Measurements from ENCODE around the gene GPR146. TPM values are rescaled to one million over a fixed set of nuclear protein-coding genes. Genes with fewer than 3 reads are reported as not detected.

Gene GPR146
- total and polyA plus RNA-seq, 8 donors: 2.0 to 14.6 (median 7.9) TPM

DNA sequence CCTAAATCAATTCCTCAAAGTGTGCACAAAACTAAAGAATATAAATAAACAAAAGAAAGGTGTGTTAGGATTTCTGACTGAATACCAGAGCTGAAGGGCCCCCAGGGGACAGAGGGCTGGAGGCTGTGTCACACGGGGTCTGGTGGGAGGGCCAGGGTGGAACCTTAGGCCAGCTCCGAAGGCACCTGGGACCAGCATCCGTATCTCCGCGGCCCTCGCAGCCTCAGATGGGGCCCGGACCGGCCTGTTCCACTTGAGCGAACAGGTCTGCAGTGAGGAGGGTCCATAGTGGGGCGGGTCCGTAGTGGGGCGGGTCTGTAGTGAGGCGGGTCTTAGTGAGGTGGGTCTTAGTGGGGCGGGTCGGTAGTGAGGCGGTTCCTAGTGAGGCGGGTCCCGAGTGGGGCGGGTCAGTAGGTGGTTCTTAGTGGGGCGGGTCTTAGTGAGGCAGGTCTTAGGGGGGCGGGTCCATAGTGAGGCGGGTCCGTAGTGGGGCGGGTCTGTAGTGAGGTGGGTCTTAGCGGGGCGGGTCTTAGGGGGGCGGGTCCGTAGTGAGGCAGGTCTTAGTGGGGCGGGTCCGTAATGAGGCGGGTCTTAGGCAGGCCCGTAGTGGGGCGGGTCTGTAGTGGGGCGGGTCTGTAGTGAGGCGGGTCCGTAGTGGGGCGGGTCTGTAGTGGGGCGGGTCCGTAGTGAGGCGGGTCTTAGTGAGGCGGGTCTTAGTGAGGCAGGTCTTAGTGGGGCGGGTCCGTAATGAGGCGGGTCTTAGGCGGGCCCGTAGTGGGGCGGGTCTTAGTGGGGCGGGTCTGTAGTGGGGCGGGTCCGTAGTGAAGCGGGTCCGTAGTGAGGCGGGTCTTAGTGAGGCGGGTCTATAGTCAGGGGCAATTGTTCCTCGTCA is 15.1 kb downstream of the GPR146 start:
- Histone ChIP-seq H3K9me3 (no peaks in the 10 kb centered on the region), H3K27me3 (no peaks in the 10 kb centered on the region), H3K4me3 (peak overlapping the region in 1 of 4 donors; percentile 6), H3K4me1 (peaks cover 36 to 59% (median 56%) of the 10 kb centered on the region in 4 donors), H3K27ac (peak overlapping the region; percentile 63 to 80 (median 71)), H3K36me3 (peaks cover 0 to 13% (median 12%) of the 10 kb centered on the region in 4 donors)
- TF ChIP-seq, protein P1, sequence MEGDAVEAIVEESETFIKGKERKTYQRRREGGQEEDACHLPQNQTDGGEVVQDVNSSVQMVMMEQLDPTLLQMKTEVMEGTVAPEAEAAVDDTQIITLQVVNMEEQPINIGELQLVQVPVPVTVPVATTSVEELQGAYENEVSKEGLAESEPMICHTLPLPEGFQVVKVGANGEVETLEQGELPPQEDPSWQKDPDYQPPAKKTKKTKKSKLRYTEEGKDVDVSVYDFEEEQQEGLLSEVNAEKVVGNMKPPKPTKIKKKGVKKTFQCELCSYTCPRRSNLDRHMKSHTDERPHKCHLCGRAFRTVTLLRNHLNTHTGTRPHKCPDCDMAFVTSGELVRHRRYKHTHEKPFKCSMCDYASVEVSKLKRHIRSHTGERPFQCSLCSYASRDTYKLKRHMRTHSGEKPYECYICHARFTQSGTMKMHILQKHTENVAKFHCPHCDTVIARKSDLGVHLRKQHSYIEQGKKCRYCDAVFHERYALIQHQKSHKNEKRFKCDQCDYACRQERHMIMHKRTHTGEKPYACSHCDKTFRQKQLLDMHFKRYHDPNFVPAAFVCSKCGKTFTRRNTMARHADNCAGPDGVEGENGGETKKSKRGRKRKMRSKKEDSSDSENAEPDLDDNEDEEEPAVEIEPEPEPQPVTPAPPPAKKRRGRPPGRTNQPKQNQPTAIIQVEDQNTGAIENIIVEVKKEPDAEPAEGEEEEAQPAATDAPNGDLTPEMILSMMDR (IDR thresholded peaks at IDR 0.05): no peak
- no peak for TF ChIP-seq POLR2A (IDR thresholded peaks at IDR 0.05)
- no peak for TF ChIP-seq POLR2AphosphoS5 (IDR thresholded peaks at IDR 0.05)
- TF ChIP-seq EP300 (IDR thresholded peaks at IDR 0.05): no peak
- peak; percentile 74 to 91 for DNase-seq
- 30 to 45% (median 39%) methylated on average over 22 to 53 of the region's 55 CpGs for WGBS, 5 donors
- intact Hi-C loops (cut with DNase I; ENCODE audit: low total_unique reads): loop anchor here (5.0 kb wide), 1 partner anchor 62 kb away; no protein-coding TSS in a partner anchor

DNA sequence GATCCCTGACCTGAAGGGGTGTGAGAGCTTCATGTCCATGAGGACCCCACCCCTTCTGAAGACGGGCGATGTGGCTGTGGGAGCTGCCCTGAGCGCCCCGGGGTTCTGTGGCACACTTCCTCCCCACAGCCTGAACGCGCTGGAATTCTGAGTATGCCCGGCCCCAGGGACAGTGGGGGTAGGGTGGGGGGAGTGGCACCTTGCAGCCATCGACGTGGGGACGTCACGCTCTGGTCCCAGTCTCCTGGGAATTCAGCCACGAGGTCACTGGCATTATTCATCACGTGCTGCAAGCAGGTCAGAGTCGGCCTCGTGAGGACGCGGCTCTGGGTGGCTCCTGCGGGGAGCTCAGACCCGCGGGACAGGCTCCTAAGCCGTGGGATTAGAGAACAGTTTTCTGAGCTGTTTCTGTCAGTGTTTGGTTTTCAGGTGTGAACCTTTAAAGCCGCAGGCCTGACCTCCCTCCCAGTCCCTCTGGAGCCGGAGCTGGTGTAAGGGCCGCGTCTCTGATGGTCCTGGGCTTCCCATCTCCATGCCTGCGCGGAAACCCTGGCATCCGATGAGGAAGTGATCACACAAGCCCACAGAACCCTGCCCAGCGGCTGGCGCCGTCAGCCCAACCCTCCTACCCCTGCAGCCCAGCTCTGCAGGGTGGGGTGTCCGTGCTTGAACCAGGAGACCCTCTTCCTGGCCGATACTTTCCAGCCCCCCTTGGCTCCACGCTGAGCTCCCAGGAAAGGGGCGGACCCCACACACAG is 16.1 kb downstream of the GPR146 start:
- Histone ChIP-seq H3K27ac (peak overlapping the region; percentile 47 to 80 (median 71)), H3K4me1 (peaks cover 31 to 56% (median 52%) of the 10 kb centered on the region in 4 donors), H3K27me3 (no peaks in the 10 kb centered on the region), H3K36me3 (peaks cover 0 to 13% (median 12%) of the 10 kb centered on the region in 4 donors), H3K4me3 (peak overlapping the region in 1 of 4 donors; percentile 6), H3K9me3 (no peaks in the 10 kb centered on the region)
- WGBS, 5 donors: 19 to 37% (median 26%) methylated on average over 20 to 35 of the region's 35 CpGs
- peak; percentile 82 to 83 for DNase-seq
- TF ChIP-seq EP300 (IDR thresholded peaks at IDR 0.05) (no peak), POLR2AphosphoS5 (IDR thresholded peaks at IDR 0.05) (peak in 1 of 3 donors; percentile 11)
- TF ChIP-seq, protein P1 (IDR thresholded peaks at IDR 0.05): no peak
- intact Hi-C loops (cut with DNase I; ENCODE audit: low total_unique reads): loop anchor here (5.0 kb wide), 1 partner anchor 63 kb away; no protein-coding TSS in a partner anchor

DNA sequence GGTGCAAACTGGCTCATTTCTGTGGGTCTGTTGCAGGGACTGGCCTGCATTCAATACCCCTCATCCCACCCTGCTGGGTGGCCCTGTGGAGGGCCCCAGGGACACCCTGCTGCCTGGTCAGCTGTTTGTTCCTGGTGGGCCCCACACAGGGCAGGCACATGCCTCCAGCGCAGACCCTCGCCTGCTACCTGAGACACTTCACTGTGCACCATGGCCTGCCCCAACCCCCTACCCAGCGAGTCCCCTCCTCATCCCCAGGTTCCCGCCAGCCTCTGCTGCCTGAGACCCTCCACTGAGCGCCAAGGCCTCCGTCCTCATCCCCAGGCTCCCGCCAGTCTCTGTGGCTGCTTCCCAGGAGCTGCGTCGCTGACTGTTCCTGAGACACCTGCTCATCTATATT is 16.8 kb downstream of the GPR146 start:
- DNase-seq: no peak
- intact Hi-C loops (cut with DNase I; ENCODE audit: low total_unique reads): loop anchor here (5.0 kb wide), 1 partner anchor 64 kb away; no protein-coding TSS in a partner anchor
- 90 to 96% (median 94%) methylated on average over 9 of the region's 9 CpGs for WGBS, 5 donors
- TF ChIP-seq POLR2AphosphoS5 (IDR thresholded peaks at IDR 0.05) (no peak), POLR2A (IDR thresholded peaks at IDR 0.05) (no peak), EP300 (IDR thresholded peaks at IDR 0.05) (no peak)
- no peak overlapping the region for H3K4me3 ChIP-seq
- no peaks in the 10 kb centered on the region for H3K9me3 ChIP-seq
- no peaks in the 10 kb centered on the region for H3K27me3 ChIP-seq
- peaks cover 0 to 13% (median 12%) of the 10 kb centered on the region in 4 donors for H3K36me3 ChIP-seq
- peak overlapping the region in 4 of 5 donors; percentile 63 to 80 (median 72) for H3K27ac ChIP-seq
- peaks cover 30 to 56% (median 52%) of the 10 kb centered on the region in 4 donors for H3K4me1 ChIP-seq

DNA sequence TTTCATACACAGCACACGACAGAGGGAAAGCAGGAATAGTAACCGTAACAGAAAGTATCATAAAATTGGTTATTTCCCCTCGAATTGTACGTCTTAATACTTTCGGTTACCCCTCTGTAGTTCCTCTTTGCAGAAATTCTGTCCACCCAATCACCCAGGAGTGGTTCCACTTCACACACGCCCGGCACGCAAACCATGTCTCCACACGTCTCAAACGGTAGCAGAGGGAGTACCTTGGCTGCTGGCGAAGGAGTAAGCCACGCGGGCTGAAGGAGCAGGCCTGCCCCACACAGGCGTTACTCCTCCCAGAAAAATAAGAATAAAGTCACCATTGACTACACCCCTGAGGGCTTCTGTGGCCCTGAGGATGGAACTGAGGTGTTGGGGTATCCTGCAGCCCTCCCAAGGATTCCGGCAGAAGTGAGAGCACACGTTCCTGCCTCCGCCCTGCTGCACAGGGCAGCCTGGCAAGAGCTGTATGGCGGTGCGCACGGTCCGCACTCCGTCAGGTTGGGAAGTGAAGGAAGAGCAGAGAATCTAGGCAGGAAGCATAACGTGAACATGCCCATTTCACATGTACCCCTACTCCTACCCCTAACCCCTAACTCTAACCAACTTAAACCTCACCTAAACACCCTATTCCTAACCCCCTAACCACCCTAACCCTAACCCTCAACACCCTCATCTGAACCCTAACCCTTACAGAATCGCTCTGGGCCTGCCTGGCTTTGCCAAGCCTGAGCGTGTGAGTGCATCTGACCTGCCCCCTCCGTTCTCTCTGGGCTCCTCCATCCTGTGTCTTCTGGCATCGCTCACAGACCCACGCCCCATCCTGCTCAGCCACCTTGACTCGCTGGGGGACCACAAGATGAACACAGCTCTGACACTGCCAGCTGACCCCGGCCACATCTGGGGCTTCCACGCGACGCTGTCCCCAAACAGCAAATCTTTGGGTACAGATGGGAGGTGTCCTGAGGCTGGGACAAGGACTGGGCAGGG is 18.2 kb downstream of the GPR146 start:
- intact Hi-C loops (cut with DNase I; ENCODE audit: low total_unique reads): loop anchor here (5.0 kb wide), 1 partner anchor 65 kb away; no protein-coding TSS in a partner anchor
- TF ChIP-seq POLR2AphosphoS5 (IDR thresholded peaks at IDR 0.05) (no peak), POLR2A (IDR thresholded peaks at IDR 0.05) (no peak), EP300 (IDR thresholded peaks at IDR 0.05) (no peak)
- TF ChIP-seq, protein P1 (IDR thresholded peaks at IDR 0.05): no peak
- H3K27me3 ChIP-seq: no peaks in the 10 kb centered on the region
- no peak for DNase-seq
- H3K27ac ChIP-seq: no peak overlapping the region
- peaks cover 0 to 9% (median 8%) of the 10 kb centered on the region in 4 donors for H3K36me3 ChIP-seq
- no peak overlapping the region for H3K4me3 ChIP-seq
- peaks cover 26 to 45% (median 43%) of the 10 kb centered on the region in 4 donors for H3K4me1 ChIP-seq
- 81 to 91% (median 90%) methylated on average over 29 to 33 of the region's 33 CpGs for WGBS, 5 donors
- no peaks in the 10 kb centered on the region for H3K9me3 ChIP-seq

Data from stomach (tissue), 9 donors.